A172 (cell line): ENCODE measurements around the gene ATF7IP2. TPM values are rescaled to one million over a fixed set of nuclear protein-coding genes. Genes with fewer than 3 reads are reported as not detected.
"Not testable (repeated sequence)": the region's sequence is repeated elsewhere in the genome, so short reads cannot be mapped to it uniquely, and the experiment has no call there.

Source experiments
- DNase-seq: peaks from one replicate; pipeline ENCODE4 v3.0.0-alpha.2; 2015; ENCODE audit warnings: low spot score
- total RNA-seq: library from RNA; depleted of rRNA; stranded (reverse); fragments of >200 nt; shearing (Covaris generic); gene quantifications from 2 replicates; pipeline ENCODE4 v1.2.3, GENCODE V29; 2014

ATF7IP2 gene
- total RNA-seq, 1 experiment from 2014 or later: not detected

DNA sequence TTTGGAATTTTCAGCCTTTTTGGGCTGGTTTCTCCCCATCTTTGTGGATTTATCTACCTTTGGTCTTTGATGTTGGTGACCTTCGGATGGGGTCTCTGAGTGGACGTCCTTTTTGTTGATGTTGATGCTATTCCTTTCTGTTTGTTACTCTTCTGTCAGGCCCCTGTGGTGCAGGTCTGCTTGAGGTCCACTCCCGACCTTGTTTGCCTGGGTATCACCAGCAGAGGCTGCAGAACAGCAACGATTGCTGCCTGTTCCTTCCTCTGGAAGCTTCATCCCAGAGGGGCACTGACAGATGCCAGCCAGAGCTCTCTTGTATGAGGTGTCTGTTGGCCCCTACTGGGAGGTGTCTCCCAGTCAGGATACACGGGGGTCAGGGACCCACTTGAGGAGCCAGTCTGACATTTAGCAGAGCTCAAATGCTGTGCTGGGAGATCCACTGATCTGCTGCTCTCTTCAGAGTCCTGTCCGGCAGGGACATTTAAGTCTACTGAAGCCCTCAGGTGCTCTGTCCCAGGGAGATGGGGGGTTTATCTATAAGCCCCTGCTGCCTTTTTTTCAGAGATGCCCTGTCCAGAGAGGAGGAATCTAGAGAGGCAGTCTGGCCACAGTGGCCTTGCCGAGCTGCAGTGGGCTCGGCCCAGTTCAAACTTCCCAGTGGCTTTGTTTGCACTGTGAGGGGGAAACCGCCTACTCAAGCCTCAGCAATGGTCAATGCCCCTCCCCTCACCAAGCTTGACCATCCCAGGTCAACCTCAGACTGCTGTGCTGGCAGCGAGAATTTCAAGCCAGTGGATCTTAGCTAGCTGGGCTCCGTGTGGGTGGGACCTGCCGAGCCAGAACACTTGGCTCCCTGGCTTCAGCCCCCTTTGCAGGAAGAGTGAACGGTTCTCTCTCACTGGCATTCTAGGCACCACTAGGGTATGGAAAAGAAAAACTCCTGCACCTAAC lies 66.6 kb downstream of the ATF7IP2 start:
- not testable (repeated sequence) for DNase-seq

DNA sequence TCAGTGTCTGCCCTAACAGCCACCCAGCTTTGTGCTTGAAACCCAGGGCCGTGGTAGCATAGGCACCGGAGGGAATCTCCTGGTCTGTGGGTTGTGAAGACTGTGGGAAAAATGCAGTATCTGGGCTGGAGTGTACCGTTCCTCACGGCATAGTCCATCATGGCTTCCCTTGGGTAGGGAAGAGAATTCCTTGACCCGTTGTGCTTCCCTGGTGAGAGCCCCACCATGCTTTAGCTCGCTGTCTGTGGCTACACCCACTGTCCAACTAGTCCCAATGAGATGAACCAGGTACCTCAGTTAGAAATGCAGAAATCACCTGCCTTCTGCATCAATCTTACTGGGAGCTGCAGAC lies 67.3 kb downstream of the ATF7IP2 start:
- no peak for DNase-seq

DNA sequence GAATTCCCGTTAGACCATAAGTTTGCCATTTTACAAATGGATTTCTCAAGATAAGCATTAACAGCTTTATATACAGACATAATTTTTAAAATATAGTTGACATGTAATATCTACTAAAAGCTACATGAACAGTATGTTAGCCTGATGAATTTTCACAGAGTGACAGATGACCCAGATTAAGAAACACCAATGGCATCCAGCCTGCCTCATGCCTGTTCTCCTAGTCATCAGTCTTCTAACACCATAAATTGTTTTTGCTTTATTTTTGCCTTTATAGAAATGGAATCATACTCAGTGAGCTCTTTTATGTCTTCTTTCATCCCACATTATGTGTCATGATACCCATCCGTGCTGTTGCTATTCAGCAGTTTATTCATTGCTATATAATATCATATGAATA lies 80.0 kb downstream of the ATF7IP2 start:
- no peak for DNase-seq

DNA sequence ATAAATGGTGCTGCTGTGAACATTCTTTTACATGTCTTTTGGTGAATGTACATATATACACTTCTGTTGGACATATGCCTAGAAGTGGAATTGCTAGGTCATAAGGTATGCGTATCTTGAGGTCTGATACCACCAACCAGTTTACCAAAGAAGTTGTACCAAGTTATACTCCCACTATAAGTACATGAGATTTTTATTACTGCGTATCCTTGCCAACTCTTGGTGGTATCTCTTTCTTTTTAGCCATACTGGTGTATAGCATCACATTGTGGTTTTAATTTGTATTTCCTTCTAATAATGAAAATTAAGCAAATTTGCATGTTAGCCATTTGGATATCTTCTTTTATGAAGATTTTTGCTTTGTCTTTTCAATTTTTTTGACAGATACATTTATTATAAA lies 80.5 kb downstream of the ATF7IP2 start:
- no peak for DNase-seq

DNA sequence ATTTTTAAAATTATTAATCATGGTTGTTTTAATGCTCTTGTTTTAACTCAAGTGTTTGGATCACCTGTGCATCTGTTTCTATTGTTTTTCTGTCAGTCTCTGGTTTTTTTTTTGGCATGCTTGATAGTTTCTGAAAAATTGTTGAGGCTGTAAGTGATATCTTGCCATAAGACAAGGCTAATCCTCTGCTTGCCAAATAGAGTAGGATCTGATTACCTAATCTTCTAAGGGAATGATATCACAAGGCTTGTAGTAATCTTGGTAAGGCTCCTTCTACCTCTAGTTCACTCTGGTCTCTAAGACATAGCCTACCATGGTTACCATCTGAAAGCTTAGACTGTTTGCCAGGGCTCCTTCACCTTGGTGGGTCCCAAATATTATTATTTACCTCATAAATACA lies 81.0 kb downstream of the ATF7IP2 start:
- DNase-seq: no peak

DNA sequence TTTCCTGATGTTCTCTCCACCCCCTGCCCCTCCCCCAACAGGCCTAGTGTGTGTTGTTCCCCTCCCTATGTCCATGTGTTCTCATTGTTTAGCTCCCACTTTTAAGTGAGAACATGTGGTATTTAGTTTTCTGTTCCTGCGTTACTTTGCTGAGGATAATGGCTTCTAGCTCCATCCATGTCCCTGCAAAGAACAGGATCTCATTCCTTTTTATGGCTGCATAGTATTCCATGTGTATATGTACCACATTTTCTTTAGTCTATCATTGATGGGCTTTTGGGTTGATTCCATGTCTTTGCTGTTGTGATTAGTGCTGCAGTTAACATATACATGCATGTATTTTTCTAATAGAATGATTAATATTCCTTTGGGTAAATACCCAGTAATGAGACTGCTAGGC lies 90.8 kb downstream of the ATF7IP2 start:
- not testable (repeated sequence) for DNase-seq

DNA sequence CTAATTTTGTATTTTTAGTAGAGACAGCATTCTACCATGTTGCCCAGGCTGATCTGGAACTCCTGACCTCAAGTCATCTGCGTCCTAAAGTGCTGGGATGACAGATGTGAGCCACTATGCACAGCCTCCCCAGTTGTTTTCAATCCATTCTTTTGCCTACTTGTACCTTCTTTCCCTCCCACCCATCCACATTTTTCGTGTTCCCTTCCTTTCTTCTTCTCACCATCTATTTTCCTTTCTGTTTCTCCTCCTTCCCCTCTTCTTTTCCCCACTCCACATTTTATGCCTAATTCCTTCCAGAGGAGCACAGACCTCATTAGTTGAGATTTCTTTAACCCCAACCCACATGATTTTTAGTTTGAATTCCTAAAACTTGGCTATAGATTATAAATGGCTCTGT lies 94.3 kb downstream of the ATF7IP2 start:
- DNase-seq: no peak

DNA sequence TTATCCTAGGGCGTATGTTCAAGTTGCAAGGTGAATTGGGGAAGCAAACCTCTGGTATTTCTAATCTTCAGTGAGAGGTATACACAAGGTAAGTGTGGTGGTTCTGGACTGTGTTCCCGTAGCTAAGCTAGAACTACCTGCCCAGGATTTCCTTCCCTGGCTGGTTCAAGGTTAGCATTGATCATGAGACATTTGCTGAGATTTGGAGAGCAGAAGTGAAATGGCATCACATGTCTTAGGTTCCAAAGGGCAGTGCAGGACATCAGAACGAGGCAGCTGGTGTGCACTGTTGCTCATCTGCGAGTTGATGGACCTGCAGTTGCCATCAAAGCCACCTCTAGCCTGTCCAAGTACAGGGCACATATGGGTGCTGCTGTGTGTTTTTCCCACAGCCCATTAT lies 99.3 kb downstream of the ATF7IP2 start:
- no peak for DNase-seq

DNA sequence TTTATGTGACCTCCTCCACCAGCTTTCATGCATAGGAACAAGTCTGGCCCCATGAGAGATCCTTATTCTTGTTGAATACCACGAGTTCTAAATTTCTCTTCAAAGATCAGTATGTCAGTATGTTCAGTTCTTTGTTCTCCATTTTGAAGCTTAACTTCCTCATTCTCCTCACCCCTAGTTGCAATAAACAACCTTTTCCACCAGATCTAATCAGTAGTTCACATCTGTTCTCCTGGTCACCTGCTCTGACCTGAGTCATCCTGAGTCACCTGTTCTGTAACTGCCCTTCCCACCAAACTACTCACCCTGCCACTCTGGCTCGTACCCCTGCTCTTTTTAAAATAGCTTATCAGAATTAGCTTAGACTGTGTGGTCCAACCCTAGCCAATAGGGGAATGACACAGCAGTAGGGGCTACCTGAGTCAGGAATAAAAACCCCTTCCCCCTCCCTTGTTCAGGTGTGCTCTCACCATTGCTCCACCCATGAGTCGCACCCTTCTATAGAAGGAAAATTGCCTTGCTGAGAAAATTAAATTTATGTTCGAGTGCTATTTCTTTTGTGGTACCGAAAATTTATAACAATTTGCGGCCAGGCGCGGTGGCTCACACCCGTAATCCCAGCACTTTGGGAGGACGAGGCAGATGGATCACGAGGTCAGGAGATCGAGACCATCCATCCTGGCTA lies 100.0 kb downstream of the ATF7IP2 start:
- DNase-seq: no peak

DNA sequence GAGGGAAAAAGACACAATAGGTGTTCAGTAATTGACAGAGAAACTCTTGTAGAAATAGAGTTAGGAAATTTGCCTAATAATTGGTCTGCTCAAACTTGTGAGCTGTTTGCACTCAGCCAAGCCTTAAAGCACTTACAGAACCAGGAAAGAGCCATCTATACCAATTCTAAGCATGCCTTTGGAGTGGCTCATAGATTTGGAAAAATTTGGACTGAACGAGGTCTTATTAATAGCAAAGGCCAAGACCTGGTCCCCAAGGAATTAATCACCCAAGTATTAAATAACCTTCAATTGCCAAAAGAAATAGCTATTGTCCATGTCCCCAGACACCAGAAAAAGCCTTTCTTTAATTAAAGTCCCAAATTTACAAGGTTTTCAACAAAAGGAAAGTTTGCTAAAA lies 104.3 kb downstream of the ATF7IP2 start:
- no peak for DNase-seq

DNA sequence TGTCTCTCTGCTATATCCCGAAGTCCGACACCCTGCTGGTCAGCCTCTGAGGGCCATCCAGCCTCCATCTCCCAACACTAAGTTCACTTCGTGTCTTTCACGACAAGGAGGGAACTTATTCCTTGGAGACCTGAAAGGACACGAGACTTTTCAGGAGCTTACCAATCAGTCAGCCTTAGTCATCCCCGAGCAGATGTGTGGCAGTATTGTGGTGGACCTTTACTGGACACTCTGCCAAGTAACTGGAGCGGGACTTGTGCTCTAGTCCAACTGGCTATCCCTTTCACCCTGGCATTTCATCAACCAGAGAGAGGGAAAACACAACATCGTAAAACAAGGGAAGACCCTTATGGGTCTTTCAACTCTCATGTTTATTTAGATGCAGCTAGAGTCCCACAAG lies 107.4 kb downstream of the ATF7IP2 start:
- no peak for DNase-seq

DNA sequence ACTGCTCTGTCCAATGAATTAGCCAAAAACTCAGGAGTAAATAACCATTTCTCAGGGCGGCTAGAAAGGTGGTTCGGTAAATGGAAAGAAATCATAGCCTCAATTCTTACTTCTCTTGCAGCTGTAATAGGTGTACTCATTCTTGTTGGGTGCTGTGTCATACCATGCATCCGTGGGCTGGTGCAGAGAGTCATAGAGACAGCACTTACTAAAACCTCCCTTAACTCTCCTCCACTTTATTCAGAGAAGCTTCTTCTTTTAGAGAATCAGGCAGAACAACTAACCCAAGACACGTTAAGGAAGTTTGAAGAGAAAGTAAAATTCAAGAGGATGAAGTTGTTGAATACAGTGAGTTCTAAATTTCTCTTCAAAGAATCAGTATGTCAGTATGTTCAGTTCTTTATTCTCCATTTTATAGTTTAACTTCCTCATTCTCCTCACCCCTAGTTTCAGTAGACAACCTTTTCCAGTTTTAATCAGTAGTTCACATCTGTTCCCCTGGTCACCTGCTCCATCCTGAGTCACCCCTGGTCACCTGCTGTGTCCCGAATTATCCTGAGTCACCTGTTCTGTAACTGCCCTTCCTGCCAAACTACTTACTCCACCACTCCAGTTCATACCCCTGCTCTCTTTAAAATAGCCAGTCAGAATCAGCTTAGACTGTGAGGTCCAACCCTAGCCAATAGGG lies 108.6 kb downstream of the ATF7IP2 start:
- DNase-seq: no peak

DNA sequence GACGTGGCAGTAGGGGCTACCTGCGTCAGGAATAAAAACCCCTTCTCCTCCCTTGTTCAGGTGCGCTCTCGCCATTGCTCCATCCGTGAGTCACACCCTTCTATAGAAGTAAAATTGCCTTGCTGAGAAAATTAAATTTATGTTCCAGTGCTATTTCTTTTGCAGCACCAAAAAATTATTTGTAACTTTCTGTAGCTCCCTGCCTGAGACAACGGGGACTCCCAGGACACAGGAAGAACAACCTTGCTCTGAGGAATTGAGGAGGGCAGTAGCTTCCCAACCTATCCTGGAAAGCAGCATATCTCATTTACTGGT lies 109.1 kb downstream of the ATF7IP2 start:
- DNase-seq: no peak

DNA sequence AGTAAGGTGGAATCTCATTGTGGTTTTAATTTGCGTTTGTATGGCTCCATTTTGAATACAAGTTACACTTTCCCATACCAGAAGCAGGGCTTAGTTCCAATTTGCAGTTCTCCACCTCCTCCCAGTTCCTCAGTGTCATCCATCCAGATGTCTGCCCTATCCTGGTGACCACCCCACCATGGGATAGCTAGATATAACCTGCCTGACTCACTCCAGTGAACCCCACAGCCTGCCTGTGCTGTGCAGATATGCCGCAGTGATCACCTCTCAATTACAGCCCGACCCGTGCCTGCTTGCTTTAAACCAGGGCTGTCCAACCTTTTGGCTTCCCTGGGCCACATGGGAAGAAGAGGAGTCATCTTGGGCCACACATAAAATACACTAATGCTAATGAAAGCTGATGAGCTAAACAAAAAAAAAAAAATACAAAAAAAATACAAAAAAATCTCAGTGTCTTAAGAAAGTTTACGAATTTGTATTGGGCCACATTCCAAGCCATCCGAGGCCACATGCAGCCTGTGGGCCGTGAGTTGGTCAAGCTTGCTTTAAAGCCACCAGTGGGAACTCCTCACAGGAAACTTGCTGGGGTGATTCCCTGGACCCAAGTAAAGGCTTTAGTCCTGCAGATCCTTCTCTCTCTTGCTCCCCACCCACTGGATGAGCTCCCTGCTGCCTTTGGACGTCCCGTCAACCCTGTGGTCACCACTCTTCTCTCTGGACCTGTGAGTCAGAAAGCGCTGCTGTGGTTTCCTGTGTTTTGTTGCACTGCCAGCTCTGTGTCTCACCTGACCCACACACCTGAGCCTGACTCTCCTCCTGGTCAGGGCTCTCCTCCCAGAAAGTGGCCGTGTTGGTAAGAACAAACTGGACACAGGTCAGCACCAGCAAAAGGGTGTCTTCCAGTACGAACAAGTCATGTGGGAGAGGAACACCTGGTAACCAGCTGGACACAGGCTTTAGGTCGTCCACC lies 111.6 kb downstream of the ATF7IP2 start:
- peak; percentile 61 for DNase-seq

DNA sequence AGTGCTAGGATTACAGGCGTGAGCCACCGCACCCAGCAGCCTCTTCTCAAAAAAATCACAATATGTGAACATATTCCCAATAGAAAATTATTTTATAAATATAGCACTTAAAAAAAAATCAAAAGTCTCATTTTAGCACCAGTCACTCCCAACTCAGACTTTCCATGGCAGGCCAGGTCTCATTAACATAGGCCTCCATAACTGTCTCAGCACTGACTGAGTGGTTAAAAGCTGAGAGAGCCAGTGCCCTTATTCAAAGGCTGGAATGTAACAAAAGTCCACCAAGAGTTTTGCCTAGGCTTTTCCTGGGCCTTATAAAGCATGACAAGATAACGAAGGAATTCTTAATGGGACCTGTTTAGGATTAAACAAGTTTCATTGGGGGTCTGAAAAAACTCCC lies 114.7 kb downstream of the ATF7IP2 start:
- DNase-seq: no peak

DNA sequence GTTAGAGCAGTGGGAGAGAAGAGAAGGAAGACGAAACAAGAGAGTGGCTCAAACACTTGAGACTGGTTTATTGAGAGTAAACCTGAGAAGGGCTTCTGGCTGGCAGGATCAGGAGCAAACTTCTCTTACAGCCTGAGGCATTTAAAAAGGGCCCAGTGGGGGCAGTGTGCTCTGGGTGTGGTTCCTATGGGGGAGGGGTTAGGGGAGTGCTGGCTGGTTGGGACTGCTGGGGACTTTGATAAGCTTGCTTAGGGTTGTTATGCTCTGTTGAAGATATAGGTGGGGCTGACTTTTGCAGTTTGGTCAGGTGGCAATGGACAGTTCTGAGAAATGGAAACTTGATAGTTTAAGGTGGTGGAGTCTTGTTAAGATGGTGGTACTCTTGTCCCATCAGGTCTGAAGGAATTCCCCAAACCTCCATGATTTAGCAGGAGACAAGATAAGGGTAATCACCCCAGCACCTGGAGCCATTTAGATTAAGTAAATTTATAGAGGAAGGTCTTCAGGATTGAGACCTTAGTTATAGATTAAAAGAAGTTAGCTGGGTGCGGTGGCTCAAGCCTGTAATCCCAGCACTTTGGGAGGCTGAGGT lies 115.3 kb downstream of the ATF7IP2 start:
- DNase-seq: no peak

DNA sequence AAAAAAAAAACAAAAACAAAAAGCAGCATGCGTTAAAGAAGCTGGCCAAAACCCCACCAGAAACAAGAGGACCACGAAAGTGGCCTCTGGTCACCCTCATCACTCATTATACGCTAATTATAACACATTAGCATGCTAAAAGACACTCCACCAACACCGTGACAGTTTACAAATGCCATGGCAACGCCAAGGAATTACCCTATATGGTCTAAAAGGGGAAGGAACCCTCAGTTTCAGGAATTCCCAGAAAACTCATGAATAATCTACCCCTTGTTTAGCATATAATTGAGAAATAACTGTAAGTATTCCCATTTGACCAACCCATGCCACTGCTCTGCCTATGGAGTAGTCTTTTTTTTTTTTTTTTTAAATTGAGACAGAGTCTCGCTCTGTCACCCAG lies 116.9 kb downstream of the ATF7IP2 start:
- DNase-seq: no peak

DNA sequence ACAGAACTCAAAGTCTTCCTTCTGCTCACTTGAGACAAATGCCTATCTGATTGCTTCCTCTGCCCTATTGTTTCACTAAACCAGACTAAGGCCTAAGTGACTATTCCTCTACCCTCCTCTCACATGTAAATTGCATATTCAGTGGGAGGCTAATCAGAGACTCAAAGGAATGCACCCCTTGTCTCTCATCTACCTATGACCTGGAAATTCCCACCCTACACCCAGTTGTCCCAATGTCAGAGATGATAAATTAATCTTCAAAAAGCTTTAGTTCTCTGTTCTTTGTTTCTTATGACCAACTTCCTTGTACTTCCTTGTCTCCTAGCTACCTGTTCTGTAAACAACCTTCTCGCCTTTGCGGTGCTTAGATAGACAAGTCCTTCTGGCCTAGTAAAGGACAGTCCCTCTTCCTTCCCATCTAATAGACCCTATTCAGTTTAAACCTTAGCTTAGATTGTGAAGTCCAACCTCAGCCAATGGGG lies 118.6 kb downstream of the ATF7IP2 start:
- DNase-seq: no peak

DNA sequence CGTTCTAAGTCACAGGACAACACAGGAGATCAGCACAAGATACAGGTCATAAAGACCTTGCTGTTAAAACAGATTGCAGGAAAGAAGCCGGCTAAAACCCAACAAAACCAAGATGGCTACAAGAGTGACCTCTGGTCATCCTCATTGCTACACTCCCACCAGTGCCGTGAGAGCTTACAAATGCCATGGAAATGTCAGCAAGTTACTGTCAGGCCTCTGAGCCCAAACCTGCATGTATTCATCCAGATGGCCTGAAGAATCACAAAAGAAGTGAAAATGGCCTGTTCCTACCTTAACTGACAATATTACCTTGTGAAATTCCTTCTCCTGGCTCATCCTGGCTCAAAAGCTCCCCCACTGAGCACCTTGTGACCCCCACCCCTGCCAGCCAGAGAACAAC lies 119.4 kb downstream of the ATF7IP2 start:
- not testable (repeated sequence) for DNase-seq

DNA sequence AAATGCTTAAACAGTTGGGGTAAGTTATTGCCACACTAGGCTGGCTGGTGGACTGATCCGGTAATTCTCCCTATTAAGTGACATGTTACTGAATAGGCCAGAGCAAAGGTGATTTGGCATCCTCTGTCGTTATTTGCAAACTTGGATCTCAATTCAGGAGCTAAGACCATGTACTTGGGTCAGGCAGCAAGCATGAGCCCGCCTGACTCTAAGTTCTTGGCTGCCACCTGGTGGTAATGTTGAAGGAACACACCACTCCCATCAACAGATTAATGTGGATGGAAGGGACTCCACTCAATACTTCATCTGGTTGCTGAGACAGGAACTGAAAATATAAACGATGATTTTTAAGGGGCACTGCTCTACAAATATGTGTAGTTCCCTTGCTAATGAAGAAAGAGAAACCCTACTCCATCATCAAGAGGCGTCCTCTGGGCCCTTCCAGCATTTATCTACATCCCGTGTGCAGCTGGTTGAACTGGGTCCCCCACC lies 123.7 kb downstream of the ATF7IP2 start:
- peak; percentile 83 for DNase-seq

DNA sequence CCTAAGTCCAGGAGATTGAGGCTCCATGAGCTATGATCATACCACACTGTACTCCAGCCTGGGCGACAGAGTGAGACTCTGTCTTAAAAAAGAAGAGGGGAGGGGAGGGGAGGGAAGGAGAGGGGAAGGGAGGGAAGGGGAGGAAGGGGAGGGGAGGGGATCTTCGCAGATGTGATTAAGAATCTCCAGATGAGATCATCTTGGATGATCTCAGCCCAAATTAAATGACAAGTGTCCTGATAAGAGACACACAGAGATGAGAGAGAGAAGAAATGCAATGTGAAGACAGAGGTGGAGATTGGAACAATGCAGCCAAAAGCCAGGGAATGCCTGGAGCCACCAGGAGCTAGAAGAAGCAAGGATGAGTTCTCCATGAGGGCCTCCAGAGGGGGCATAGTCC lies 124.4 kb downstream of the ATF7IP2 start:
- DNase-seq: no peak
